Astrocyte of the spinal cord (primary cell): ENCODE measurements around the gene ZNF469.
A peak's percentile ranks its signal among the peaks of the same experiment; 100 is the strongest.

Experiments used
- DNase-seq: peaks from one replicate; pipeline ENCODE4 v3.0.0; 2011; ENCODE audit warnings: low read depth, low spot score
- H3K4me3 ChIP-seq: 2 replicates; pipeline ENCODE4 v1.5.1; 2011; ENCODE audit warnings: low read depth, mild to moderate bottlenecking, low read length, moderate library complexity
- in situ Hi-C: cut with HindIII; loops from 2 replicates; pipeline ENCODE4 v1.10.0; 2017; ENCODE audit warnings: low sequenced_read_pairs
- TF ChIP-seq, protein P1 (sequence below): IDR thresholded peaks from 2 replicates; pipeline ENCODE4 v1.5.1; 2012; ENCODE audit warnings: low read depth, mild to moderate bottlenecking, low read length, inconsistent platforms

Gene ZNF469

DNA sequence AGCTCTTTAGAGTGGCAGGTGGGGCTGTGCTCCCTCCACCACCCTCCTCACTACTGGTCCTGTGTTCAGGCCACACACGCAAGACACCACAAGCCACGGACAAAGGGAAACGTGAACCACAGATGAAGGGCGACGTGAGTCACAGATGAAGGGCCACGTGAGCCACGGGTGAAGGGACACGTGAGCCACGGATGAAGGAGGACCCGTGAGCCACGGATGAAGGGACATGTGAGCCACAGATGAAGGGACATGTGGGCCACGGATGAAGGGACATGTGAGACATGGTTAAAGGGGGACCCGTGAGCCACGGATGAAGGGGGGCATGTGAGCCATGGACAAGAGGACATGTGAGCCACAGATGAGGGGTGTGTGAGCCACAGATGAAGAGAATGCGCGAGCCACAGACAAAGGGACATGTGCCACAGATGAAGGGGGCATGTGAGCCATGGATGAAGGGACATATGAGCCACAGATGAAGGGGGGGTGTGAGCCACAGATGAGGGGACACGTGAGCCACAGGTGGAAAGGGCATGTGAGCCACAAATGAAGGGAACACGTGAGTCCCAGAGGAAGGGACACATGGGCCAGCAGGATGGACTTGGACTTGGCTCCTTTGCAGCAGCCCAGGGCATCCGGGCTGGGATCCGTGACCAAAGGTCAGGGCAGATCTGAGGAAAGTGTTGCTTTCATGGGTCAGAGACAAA lies 15.6 kb downstream of the ZNF469 start:
- in situ Hi-C loops = no loop called here
- TF ChIP-seq, protein P1, sequence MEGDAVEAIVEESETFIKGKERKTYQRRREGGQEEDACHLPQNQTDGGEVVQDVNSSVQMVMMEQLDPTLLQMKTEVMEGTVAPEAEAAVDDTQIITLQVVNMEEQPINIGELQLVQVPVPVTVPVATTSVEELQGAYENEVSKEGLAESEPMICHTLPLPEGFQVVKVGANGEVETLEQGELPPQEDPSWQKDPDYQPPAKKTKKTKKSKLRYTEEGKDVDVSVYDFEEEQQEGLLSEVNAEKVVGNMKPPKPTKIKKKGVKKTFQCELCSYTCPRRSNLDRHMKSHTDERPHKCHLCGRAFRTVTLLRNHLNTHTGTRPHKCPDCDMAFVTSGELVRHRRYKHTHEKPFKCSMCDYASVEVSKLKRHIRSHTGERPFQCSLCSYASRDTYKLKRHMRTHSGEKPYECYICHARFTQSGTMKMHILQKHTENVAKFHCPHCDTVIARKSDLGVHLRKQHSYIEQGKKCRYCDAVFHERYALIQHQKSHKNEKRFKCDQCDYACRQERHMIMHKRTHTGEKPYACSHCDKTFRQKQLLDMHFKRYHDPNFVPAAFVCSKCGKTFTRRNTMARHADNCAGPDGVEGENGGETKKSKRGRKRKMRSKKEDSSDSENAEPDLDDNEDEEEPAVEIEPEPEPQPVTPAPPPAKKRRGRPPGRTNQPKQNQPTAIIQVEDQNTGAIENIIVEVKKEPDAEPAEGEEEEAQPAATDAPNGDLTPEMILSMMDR = no peak
- no peak for DNase-seq
- H3K4me3 ChIP-seq = no peak overlapping the region

DNA sequence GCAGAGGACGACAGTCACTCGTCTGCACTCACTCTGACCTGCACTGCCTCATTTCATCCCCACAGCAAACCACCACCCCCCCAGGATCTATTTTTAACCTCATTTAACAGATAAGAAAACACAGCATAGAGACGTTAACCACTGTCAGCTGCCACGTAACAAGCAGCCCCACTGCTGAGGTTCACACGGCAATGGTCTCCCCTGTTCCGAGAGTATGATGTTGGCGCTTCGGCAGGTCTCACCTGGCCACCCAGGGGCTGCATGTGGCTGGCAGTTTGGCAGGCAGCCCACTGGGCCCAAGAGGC lies 16.1 kb downstream of the ZNF469 start:
- no peak for DNase-seq
- no peak overlapping the region for H3K4me3 ChIP-seq
- in situ Hi-C loops = no loop called here
- TF ChIP-seq, protein P1 = no peak

DNA sequence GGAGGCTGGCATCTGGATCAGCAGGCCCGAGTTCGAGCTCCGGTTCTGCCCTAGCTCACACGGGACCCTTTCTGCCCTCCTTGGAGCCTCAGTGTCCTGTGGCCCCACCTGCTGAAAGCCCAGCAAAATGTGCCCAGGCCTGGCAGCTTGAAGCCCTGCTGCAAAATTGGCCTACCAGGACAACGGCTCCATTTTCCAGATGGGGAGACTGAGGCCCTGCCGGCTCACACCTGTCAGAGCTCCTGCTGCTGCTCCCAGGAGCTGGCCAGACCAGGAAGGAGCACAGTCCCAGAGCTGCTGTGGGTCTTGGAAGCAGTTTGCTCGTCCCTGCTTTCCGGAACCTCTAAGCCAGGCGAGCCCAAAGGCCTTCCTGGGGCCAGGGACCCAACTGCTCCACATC lies 17.4 kb downstream of the ZNF469 start:
- in situ Hi-C loops = no loop called here
- DNase-seq = no peak
- TF ChIP-seq, protein P1 = no peak
- no peak overlapping the region for H3K4me3 ChIP-seq

DNA sequence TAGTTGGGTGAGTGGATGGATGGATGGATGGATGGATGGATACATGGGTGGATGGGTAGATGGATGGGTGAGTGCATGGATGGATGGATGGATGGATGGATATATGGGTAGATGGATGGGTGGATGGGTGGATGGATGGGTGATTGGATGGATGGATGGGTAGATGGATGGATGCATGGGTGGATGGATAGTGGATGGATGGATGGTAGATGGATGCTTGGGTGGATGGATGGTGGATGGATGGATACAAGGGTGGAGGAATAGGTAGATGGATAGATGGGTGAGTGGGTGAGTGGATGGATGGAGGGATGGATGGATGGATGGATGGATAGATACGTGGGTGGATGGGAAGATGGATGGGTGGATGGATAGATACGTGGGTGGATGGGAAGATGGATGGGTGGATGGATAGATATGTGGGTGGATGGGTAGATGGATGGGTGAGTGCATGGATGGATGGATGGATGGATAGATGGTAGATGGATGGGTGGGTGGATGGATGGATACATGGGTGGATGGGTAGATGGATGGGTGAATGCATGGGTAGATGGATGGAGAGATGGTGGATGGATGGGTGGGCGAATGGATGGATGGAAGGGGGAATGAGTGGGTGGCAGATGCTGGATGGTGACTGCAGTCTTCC lies 19.0 kb downstream of the ZNF469 start:
- TF ChIP-seq, protein P1 = no peak
- in situ Hi-C loops = no loop called here
- DNase-seq = no peak
- no peak overlapping the region for H3K4me3 ChIP-seq

DNA sequence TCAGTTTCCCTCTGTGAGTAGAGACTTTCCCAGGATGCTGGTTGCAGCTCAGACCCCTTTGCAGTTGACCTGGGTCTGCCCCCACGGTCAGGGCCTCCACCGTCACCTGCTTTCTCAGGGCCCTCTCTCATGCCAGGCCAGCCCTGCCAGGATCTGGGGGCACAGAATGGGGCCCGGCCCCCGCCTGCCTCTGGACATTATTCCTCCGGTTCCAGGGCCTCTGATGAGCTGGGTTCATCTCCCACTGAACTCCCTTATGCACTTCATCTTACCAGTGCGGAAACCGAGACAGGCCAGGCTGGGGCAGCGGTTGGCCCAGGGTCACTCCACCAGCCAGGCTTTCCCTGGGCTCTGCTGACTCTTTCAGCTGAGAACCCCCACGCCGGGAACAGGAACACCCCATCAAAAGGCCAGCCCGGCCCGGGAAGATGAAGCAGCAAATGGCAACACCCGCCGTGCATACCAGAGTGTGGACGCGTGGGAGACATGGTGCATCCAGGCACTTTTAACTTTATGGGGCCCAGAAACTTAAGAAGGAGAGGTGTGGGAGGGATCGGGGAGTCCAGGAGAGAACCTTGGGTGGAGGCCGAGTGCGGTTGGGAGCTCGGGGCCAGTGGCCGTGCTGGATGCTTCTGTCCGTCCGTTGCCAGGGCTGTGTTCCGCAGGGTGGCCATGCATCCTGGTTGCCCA lies 19.9 kb downstream of the ZNF469 start:
- no peak for DNase-seq
- TF ChIP-seq, protein P1 = no peak
- in situ Hi-C loops = no loop called here
- no peak overlapping the region for H3K4me3 ChIP-seq

DNA sequence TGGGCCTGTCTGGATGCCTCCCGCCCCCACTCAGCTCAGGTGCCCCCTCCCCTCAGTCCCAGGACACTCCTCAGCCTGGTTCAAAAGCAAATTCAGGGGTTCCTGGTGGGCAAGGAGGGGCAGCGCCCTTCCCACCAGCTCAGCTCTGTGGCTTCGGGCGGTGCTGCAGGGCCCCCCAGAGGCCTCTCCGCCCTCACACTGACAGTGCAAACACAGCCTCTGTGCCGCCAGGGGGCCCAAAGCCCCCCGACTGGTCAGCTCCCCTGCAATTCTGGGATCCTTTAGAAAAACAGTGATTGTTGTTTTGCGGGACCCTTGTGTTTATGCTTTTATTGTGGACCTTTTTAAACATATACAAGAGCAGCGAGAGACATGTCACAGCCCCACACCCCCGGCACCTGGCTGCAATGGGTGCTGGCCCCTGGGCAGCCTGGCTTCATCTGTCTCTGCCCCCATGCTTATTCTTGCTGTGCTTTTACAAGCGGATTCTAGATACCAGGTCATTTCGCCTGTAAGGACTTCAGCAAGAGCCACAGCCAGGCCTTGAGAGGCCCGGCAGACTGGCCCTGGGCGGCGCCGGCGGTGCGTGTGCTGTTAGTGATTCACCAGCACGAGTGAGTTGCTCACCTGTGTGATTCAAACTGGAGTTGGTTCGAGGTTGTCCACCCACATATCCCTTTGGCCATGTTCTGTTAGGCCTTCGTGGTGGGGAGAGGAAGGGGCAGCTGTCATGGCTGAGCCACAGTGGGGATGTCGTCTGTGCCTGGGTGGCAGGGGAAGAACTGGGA lies 21.2 kb downstream of the ZNF469 start:
- H3K4me3 ChIP-seq = no peak overlapping the region
- DNase-seq = no peak
- in situ Hi-C loops = no loop called here
- TF ChIP-seq, protein P1 = peak; percentile 9
